Left cardiac atrium (tissue), 4 donors: ENCODE results near the gene JUN. TPM values are rescaled to one million over a fixed set of nuclear protein-coding genes. Genes with fewer than 3 reads are reported as not detected.

ENCODE experiments used
- ATAC-seq, 2 donors: fragments of 200-7000 bp; cut with Tn5 transposase; one replicate each; pipeline ENCODE4 v1.9.1; 2020; ENCODE audit warnings: mild to moderate bottlenecking in 2 of 2, moderate library complexity in 2 of 2
- DNase-seq: peaks from one replicate; pipeline ENCODE4 v3.0.0-alpha.2; 2020
- intact Hi-C, 2 donors: fragments of 100-400 bp; cut with DNase I; formaldehyde crosslinking; loops; one replicate each; pipeline versions ENCODE4 v1.14.1 to v1.15.1; 2022 to 2023
- long read RNA-seq: library from polyadenylated mRNA; unstranded; transcript quantifications from one replicate; pipeline ENCODE4 v2.0.0, GENCODE V29; 2021
- total RNA-seq, 2 donors: library from RNA; stranded (reverse); fragmentation: NEBNext Ultra II Directional; extraction: Animal tissue kit (Norgen Biotek cat#: 25700); gene quantifications; one replicate each; pipeline ENCODE4 v1.2.1, GENCODE V29; 2021
- donor health status: DM: no; HTN: yes; CAD: no.
- donor health status: DM: no; HTN: yes; CAD: no; lungs with severe emphysema.
- donor health status: DM: yes; HTN: yes; CAD: no.
- donor health status: Dilated cardiomyopathy.

JUN gene
- 10 to 100 TPM; 67.6 to 78.0 TPM for total RNA-seq
- long read RNA-seq, transcript JUN-201 (1 exons, 3,540 nt) = major isoform, 122 of 122 reads
- long read RNA-seq, partial matches to known transcripts = 0 of 122 reads
- long read RNA-seq, other reads (novel, unspliced or antisense) = 0 of 122 reads

GRCh38 chr1:58783993-58784757, at the start of gene JUN:
Gene JUN (minus strand): TSS chr1:58784047. CDS start chr1:58783070, 977 bp downstream.
- DNase-seq = peak; percentile 100
- intact Hi-C loops = loop anchor here (1.0 to 10.0 kb wide), 5 partner anchors 33 to 918 kb away; partner anchors contain the start of gene FGGY (in 1 of the 2)
- ATAC-seq = peak; percentile 85 to 91

- intact Hi-C loops = no loop called here
- ATAC-seq (no peak), DNase-seq (no peak)
Observed at GRCh38 chr1:58833166-58833565, 49.3 kb upstream of the JUN start.

GRCh38 chr1:58830291-58830690, 46.4 kb upstream of the JUN start:
- intact Hi-C loops = no loop called here
- DNase-seq = no peak

GRCh38 chr1:58829866-58830265, 46.0 kb upstream of the JUN start:
- intact Hi-C loops = no loop called here
- DNase-seq (no peak), ATAC-seq (no peak)

More at GRCh38 chr1:58830291-58830690, 46.4 kb upstream of the JUN start:
- ATAC-seq = no peak

- intact Hi-C loops = no loop called here
- DNase-seq = no peak
- ATAC-seq = no peak
Observed at GRCh38 chr1:58827298-58827697, 43.5 kb upstream of the JUN start.

- peak in 1 of 2 donors; percentile 64 for ATAC-seq
- intact Hi-C loops = no loop called here
- peak; percentile 45 for DNase-seq
Observed at GRCh38 chr1:58824753-58825389, 41.0 kb upstream of the JUN start.

- intact Hi-C loops = no loop called here
- ATAC-seq = peak in 1 of 2 donors; percentile 12
- no peak for DNase-seq
Observed at GRCh38 chr1:58823481-58824010, 39.7 kb upstream of the JUN start.

- DNase-seq = no peak
- intact Hi-C loops = no loop called here
- ATAC-seq = no peak
Observed at GRCh38 chr1:58821309-58821708, 37.5 kb upstream of the JUN start.

GRCh38 chr1:58818976-58819375, 35.1 kb upstream of the JUN start:
- DNase-seq = no peak
- intact Hi-C loops = loop anchor here in 1 of 2 donors (5.0 kb wide), 2 partner anchors 37 to 83 kb away; partner anchors contain the start of gene JUN
- no peak for ATAC-seq

GRCh38 chr1:58818075-58818474, 34.2 kb upstream of the JUN start:
- no peak for DNase-seq
- ATAC-seq = no peak
- intact Hi-C loops = loop anchor here in 1 of 2 donors (5.0 kb wide), 2 partner anchors 36 to 84 kb away; partner anchors contain the start of gene JUN

- intact Hi-C loops = loop anchor here in 1 of 2 donors (5.0 kb wide), 2 partner anchors 34 to 86 kb away; partner anchors contain the start of gene JUN
- DNase-seq (no peak), ATAC-seq (no peak)
Observed at GRCh38 chr1:58816747-58817221, 32.9 kb upstream of the JUN start.

- intact Hi-C loops = loop anchor here in 1 of 2 donors (5.0 kb wide), 2 partner anchors 34 to 86 kb away; partner anchors contain the start of gene JUN
- DNase-seq = peak; percentile 93
- ATAC-seq = peak; percentile 93
Observed at GRCh38 chr1:58816072-58816746, 32.4 kb upstream of the JUN start.

GRCh38 chr1:58815686-58816071, 31.8 kb upstream of the JUN start:
- intact Hi-C loops = loop anchor here in 1 of 2 donors (5.0 kb wide), 2 partner anchors 33 to 87 kb away; partner anchors contain the start of gene JUN
- no peak for DNase-seq
- peak in 1 of 2 donors; percentile 4 for ATAC-seq

GRCh38 chr1:58815069-58815685, 31.3 kb upstream of the JUN start:
- intact Hi-C loops = loop anchor here in 1 of 2 donors (5.0 kb wide), 2 partner anchors 33 to 87 kb away; partner anchors contain the start of gene JUN
- ATAC-seq = peak; percentile 79 to 88
- peak; percentile 89 for DNase-seq

GRCh38 chr1:58814251-58815068, 30.6 kb upstream of the JUN start:
- DNase-seq (peak; percentile 72), ATAC-seq (peak; percentile 29 to 44)
- intact Hi-C loops = loop anchor here in 1 of 2 donors (5.0 kb wide), 2 partner anchors 32 to 88 kb away; partner anchors contain the start of gene JUN

GRCh38 chr1:58813801-58814200, 30.0 kb upstream of the JUN start:
- DNase-seq = peak; percentile 24
- ATAC-seq = no peak
- intact Hi-C loops = no loop called here

- intact Hi-C loops = no loop called here
- DNase-seq = no peak
- no peak for ATAC-seq
Observed at GRCh38 chr1:58813361-58813760, 29.5 kb upstream of the JUN start.
